BJ (cell line): Measurements from ENCODE around the gene FNDC3A. TPM values are rescaled to one million over a fixed set of nuclear protein-coding genes. Genes with fewer than 3 reads are reported as not detected.

Source experiments
- CTCF ChIA-PET: fragments of 350-600 bp; formaldehyde crosslinking; extraction: SDS; loops from one replicate; lab custom pipeline; 2021; ENCODE audit warnings: antibody characterized with exemption, inconsistent platforms; lab: Yijun Ruan, JAX
- POLR2A ChIA-PET: fragments of 300-600 bp; sonication (Branson Sonifier 250); formaldehyde crosslinking; extraction: SDS; loops from one replicate; lab custom pipeline; 2021; ENCODE audit warnings: antibody characterized with exemption; lab: Charles Lee
- DNase-seq: peaks from one replicate; pipeline ENCODE4 v3.0.0-alpha.2; 2011; ENCODE audit warnings: low read depth
- H3K27me3 ChIP-seq: 2 replicates; pipeline ENCODE4 v1.6.0; 2011; ENCODE audit warnings: low read length; ENCODE audit not compliant: control insufficient read depth, insufficient read depth
- H3K36me3 ChIP-seq: 2 replicates; pipeline ENCODE4 v1.5.1; 2011; ENCODE audit warnings: low read length; ENCODE audit not compliant: control insufficient read depth, insufficient read depth
- H3K4me3 ChIP-seq: 2 replicates; pipeline ENCODE4 v1.5.1; 2011; ENCODE audit warnings: low read depth, mild to moderate bottlenecking, control low read depth, low read length
- polyA plus RNA-seq: library from polyadenylated mRNA; depleted of rRNA; stranded (reverse); fragments of >200 nt; gene quantifications from 2 replicates; pipeline ENCODE4 v1.2.3, GENCODE V29; 2011
- TF ChIP-seq, protein P1 (sequence below): IDR thresholded peaks from 2 replicates; pipeline ENCODE4 v1.5.1; 2011; ENCODE audit warnings: low read depth, mild to moderate bottlenecking, control low read depth, inconsistent platforms, low read length, moderate library complexity; ENCODE audit not compliant: insufficient read depth

Gene FNDC3A
- polyA plus RNA-seq, 1 experiment = 30.7 TPM

DNA sequence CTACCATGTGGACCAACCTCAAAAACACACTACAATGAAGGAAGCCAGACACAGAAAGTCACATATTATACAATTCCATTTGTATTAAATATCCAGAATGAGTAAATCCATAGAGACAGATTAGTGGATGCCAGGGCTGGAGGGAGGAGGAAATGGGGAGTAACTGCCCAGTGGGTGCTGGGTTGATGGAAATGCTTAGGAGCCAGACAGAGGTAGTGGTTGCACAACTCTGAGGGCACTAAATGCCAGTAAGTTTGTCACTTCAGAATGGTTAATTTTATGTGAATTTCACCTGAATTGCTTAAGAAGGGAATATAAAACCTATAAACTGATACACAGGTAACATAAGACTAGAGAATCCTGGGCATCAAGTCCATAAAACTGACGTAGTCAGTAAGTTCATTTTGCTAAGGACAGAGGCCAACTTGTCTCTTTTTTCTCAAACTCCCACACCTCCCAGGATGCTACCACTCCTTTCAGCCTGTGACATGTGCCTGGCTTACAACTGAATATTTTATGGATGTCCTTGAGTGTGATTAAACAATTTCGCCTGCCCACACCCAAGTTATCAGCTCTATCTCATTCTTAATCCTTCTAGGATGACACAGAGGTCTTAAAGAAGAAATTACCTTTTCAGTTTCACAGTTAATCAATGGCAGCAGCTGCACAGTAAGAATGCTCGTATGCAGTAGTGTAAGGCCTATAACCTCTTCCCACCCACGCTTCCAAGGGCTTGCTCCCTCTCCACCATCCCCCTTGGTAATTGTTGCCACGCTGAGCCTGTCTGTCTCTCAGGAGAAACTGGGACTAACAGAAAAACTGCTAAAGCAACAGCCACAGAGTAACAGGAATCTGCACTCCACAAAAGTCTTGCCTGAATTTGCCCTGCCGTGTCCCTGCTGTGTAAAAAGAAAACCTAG is 238.5 kb downstream of the FNDC3A start:
- POLR2A ChIA-PET = no interaction called here
- TF ChIP-seq, protein P1, sequence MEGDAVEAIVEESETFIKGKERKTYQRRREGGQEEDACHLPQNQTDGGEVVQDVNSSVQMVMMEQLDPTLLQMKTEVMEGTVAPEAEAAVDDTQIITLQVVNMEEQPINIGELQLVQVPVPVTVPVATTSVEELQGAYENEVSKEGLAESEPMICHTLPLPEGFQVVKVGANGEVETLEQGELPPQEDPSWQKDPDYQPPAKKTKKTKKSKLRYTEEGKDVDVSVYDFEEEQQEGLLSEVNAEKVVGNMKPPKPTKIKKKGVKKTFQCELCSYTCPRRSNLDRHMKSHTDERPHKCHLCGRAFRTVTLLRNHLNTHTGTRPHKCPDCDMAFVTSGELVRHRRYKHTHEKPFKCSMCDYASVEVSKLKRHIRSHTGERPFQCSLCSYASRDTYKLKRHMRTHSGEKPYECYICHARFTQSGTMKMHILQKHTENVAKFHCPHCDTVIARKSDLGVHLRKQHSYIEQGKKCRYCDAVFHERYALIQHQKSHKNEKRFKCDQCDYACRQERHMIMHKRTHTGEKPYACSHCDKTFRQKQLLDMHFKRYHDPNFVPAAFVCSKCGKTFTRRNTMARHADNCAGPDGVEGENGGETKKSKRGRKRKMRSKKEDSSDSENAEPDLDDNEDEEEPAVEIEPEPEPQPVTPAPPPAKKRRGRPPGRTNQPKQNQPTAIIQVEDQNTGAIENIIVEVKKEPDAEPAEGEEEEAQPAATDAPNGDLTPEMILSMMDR = no peak

DNA sequence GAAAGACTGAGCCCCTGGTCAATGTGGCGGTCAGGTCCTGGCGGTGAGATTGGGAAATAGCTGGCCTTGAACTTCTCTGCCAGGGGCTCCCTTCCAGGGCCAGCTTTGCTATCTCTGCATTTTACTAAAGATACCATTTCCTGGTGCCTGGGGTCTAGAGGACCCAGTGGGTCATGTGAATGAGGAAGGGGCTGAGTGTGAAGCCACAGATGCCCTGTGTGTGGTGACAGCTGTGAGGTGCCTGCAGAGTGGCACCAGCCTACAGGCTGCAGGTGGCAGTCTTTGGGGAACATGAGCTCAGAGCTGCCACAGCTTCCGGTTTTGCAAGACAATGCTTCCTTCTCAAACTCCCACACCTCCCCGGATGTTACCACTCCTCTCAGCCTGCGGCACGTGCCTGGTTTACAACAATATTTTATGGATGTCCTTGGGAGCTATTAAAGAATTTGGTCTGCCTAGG is 239.2 kb downstream of the FNDC3A start:
- TF ChIP-seq, protein P1 = no peak
- ChIA-PET CTCF (interaction anchor here (1.0 to 1.4 kb wide), 2 partner anchors 10 to 68 kb away, joined by 3 to 6 read pairs; no protein-coding TSS in a partner anchor), POLR2A (no interaction called here)
- no peaks in the 10 kb centered on the region for H3K36me3 ChIP-seq
- no peak for DNase-seq
- H3K4me3 ChIP-seq = no peak overlapping the region
- H3K27me3 ChIP-seq = peaks cover 21% of the 10 kb centered on the region

More for the DNA sequence above, 238.5 kb downstream of the FNDC3A start:
- Histone ChIP-seq H3K4me3 (no peak overlapping the region), H3K27me3 (peaks cover 17% of the 10 kb centered on the region), H3K36me3 (no peaks in the 10 kb centered on the region)
- CTCF ChIA-PET = interaction anchor here (1.0 to 1.4 kb wide), 2 partner anchors 10 to 69 kb away, joined by 3 to 6 read pairs; no protein-coding TSS in a partner anchor
- no peak for DNase-seq

DNA sequence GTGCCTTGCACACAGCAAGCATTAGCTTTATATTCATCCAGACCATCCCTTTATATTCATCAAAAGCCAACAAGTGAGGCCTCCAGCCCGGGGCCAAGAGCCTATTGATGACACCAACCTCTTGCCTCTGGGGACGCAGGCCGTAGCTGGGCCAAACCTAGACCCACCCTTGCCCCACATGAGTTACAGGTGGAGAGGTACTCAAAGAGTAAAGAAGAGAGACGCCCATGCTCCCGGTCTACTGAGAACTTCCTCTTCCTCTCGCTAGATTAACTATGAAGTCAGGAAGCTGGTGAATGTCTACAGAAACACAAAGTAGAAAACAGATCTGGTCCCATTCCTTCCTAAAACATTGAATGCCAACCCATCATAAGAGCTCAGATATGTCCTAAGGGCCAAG is 240.6 kb downstream of the FNDC3A start:
- ChIA-PET CTCF (no interaction called here), POLR2A (no interaction called here)
- TF ChIP-seq, protein P1 = no peak
- Histone ChIP-seq H3K4me3 (no peak overlapping the region), H3K27me3 (peaks cover 30% of the 10 kb centered on the region), H3K36me3 (no peaks in the 10 kb centered on the region)
- DNase-seq = no peak

DNA sequence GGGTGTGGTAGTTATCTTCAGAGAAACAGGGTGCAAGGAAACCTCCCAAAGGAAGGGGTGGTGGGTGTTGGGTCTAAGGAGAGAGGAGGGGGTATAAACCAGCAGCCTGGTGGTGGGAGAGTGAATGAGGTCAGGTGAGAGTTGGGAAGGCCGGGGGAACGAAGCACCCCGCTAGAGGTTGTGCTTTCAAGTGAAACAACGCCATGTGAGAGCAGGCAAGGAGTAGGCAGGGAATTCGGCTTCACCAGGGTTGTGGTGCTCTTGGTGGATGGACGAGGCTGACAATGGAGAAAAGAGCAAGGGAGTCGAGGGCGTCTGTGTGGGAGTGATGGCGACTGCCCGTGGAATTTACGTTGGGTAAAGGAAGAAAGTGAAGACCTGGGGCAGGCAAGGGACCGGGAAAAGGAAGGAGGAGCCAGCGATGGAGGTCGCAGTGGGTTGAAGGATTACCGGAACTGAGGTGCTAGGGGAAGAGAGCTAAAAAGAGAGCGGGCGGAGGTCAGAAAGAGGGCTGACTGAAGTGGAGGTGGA is 242.3 kb downstream of the FNDC3A start:
- Histone ChIP-seq H3K27me3 (peaks cover 41% of the 10 kb centered on the region), H3K36me3 (no peaks in the 10 kb centered on the region), H3K4me3 (no peak overlapping the region)
- no peak for DNase-seq
- TF ChIP-seq, protein P1 = no peak
- ChIA-PET POLR2A (no interaction called here), CTCF (interaction anchor here (0.6 kb wide), 1 partner anchor 24 kb away, joined by 3 read pairs; no protein-coding TSS in a partner anchor)

DNA sequence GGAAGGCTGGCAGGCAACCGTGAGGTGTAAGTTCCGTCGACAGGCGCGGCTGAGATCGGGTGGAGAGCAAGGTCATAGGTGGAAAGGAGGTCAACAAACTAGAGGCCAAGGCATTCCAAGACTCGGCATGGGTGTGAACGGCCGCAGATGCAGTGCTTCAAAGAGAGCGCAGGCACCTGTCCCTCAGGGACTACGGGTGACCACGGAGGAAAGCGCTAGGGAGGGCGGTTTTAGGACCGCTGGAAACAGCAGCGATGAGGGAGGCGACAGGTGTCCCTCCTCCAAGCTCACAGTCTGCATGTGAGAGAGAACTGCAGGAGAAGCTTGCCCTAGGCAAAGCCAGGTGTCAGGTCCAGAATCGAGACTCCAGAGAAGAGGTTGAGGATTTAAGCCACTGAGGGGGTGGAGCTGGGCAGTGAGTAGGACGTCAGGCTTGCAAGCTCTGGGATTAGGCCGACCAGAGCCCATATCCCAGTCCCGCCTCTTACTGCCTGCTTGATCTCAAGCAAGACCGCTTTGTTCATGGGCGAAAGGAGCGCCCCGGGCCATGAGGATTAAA is 242.9 kb downstream of the FNDC3A start:
- ChIA-PET POLR2A (no interaction called here), CTCF (no interaction called here)
- DNase-seq = no peak
- TF ChIP-seq, protein P1 = no peak
- Histone ChIP-seq H3K27me3 (peaks cover 43% of the 10 kb centered on the region), H3K4me3 (no peak overlapping the region), H3K36me3 (no peaks in the 10 kb centered on the region)
